Prostate gland (tissue), 2 donors: Measurements from ENCODE around the gene SPSB2.
"Not testable (repeated sequence)": the region's sequence is repeated elsewhere in the genome, so short reads cannot be mapped to it uniquely, and the experiment has no call there.

Source experiments
- CTCF ChIP-seq, 4 experiments: fragments of 200-600 bp in 2 of 4; fragments of 450-650 bp in 2 of 4; sonication (generic) in 2 of 4; IDR thresholded peaks; 1 replicate in 3 of 4; 2 replicates in 1 of 4; pipeline ENCODE4 v1.5.1; 2016 to 2019; ENCODE audit warnings: antibody characterized with exemption in 4 of 4, mild to moderate bottlenecking in 2 of 4, moderate library complexity in 2 of 4
- POLR2AphosphoS5 ChIP-seq: sonication (generic); formaldehyde crosslinking; IDR thresholded peaks from one replicate; pipeline ENCODE4 v1.6.1; 2017; ENCODE audit warnings: antibody characterized with exemption

DNA sequence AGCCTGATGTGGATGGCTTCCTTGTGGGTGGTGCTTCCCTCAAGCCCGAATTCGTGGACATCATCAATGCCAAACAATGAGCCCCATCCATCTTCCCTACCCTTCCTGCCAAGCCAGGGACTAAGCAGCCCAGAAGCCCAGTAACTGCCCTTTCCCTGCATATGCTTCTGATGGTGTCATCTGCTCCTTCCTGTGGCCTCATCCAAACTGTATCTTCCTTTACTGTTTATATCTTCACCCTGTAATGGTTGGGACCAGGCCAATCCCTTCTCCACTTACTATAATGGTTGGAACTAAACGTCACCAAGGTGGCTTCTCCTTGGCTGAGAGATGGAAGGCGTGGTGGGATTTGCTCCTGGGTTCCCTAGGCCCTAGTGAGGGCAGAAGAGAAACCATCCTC is 2.8 kb downstream of the SPSB2 start:
- TF ChIP-seq POLR2AphosphoS5; CTCF (IDR thresholded peaks at IDR 0.05): not testable (repeated sequence)
